GDM1 (cell line): ENCODE data around the gene MRTFA.
"Not testable (repeated sequence)": the region's sequence is repeated elsewhere in the genome, so short reads cannot be mapped to it uniquely, and the experiment has no call there.

Experiments used
- DNase-seq: peaks from one replicate; lab custom pipeline; 2025; lab: John Stamatoyannopoulos, UW

MRTFA gene

DNA sequence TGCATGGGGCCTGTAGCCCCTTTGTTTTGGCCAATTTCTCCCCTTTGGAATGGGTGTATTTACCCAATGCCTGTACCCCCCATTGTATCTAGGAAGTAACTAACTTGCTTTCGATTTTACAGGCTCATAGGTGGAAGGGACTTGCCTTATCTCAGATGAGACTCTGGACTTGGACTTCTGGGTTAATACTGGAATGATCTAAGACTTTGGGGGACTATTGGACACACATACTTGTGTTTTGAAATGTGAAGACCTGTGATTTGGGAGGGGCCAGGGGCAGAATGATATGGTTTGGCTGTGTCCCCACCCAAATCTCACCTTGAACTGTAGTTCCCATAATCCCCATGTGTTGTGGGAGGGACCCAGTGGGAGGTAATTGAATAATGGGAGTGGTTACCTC is 82.5 kb downstream of the MRTFA start:
- DNase-seq, result not testable (repeated sequence)

DNA sequence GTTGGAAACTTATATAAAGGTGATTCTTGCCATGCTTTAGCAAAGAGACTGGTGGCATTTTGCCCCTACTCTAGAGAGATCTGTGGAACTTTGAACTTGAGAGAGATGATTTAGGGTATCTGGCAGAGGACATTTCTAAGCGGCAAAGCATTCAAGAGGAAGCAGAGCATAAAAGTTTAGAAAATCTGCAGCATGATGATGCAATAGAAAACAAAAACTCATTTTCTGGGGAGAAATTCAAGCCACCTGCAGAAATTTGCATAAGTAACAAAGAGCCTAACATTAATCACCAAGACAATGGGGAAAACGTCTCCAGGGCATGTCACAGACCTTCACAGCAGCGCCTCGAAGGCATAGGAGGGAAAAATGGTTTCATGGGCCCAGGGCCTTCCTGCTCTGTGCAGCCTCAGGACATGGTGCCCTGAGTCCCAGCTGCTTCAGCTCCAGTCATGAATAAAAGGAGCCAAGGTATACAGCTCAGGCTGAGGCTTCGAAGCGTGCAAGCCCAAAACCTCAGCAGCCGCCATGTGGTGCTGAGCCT is 83.4 kb downstream of the MRTFA start:
- no peak for DNase-seq

DNA sequence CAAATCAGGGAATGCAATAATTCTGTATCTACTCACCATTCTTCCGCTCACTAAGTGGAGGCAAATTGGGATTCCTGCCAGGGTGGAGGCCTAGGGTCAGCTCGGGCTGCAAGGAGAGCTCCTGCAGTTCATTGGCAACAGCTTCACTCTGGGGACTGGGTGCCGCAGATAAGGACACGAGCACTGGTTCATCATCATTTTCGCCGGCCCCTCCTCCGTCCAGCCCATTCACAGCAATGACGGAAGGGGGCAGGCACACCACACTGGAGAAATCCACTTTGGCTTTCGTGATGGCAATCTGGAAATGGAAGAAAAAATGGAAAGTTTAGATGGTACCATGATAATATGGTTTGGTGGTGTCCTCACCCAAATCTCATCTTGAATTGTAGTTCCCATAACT is 84.4 kb downstream of the MRTFA start:
- no peak for DNase-seq

DNA sequence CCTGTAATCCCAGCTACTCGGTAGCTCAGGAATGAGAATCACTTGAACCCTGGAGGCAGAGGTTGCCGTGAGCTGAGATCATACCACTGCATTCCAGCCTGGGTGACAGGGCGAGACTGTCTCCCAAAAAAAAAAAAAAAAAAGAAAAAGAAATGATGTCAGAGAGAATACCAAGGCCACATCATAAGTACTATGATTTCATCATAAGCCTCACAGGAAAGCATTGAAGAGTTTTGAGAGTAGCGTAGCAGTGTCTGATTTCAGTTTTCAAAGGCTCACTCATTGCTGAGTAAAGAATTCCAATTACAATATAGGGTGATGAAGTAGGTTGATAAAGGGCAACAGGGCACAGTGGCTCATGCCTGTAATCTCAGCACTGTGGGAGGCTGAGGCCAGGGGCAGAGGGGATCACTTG is 88.8 kb downstream of the MRTFA start:
- DNase-seq, result no peak

- no peak for DNase-seq
These were observed 91.8 kb downstream of the MRTFA start for GRCh38 chr22:40544758-40545157.

DNA sequence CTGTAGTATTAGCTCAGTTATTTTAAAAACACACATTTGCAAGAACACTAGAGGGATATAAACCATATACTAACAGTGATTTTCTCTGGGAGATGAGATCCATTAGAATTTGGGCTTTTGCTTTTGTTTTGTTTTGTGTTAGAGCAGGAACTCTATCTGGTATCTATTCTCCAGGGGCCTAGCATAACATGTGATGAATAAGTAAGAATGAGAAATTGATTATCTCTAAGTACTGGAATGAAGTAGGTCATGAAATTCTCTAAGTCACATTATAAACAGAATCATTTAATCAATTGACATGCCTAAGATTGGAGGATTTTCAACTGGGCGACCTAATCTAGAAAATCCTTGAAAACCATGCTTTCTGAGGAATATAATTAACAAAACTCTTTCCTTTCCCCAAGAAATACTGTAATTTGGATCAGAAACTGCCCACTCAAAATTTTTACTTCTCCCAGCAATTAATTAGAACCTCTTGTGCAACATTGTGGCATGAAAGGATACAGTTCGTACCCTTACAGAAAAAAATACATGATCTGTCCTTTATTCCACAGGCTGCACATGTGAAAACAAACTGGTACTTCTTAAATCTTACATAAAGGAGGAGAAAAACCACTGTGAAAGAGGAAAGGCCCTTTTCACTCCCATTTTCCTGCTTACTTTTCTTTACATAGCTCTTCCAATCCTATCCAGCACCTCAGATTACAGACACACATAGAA is 93.5 kb downstream of the MRTFA start:
- no peak for DNase-seq

DNA sequence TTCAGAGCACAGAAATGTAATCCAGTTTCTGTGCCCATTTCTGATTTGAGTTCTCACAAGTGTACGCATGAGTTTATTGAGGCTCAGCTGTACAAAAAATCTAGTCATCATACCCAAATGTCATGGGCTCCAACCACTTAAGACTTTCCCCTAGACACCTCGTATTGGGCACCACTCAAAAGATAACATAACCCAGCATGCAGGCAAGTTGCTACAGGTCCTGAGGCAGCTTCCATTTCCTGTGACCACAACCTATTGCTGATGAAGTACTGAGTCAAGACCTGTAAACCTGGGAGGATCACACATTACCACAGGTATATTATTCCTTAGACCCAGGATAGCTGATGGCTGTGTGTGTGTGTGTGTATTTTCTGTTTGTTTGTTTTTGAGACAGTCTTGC is 95.2 kb downstream of the MRTFA start:
- DNase-seq, result no peak

GRCh38 chr22:40540265-40540664 is 96.3 kb downstream of the MRTFA start:
- no peak for DNase-seq

DNA sequence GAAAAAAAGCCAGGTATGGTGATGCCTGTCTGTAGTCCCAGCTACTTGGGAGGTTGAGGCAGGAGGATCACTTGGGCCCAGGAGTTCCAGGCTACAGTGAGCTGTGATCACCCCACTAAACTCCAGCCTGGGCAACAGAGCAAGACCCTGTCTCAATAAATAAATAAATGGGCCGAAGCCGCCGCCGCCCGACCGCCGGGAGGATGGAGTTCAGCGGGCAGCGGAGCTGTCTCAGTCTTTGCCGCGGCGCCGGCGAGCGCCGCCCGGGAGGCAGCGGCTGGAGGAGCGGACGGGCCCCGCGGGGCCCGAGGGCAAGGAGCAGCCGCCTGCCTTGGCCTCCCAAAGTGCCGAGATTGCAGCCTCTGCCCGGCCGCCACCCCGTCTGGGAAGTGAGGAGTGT is 100.4 kb downstream of the MRTFA start:
- not testable (repeated sequence) for DNase-seq

- no peak for DNase-seq
These were observed 100.9 kb downstream of the MRTFA start for GRCh38 chr22:40535642-40536041.

GRCh38 chr22:40535189-40535512 is 101.4 kb downstream of the MRTFA start:
- no peak for DNase-seq

DNA sequence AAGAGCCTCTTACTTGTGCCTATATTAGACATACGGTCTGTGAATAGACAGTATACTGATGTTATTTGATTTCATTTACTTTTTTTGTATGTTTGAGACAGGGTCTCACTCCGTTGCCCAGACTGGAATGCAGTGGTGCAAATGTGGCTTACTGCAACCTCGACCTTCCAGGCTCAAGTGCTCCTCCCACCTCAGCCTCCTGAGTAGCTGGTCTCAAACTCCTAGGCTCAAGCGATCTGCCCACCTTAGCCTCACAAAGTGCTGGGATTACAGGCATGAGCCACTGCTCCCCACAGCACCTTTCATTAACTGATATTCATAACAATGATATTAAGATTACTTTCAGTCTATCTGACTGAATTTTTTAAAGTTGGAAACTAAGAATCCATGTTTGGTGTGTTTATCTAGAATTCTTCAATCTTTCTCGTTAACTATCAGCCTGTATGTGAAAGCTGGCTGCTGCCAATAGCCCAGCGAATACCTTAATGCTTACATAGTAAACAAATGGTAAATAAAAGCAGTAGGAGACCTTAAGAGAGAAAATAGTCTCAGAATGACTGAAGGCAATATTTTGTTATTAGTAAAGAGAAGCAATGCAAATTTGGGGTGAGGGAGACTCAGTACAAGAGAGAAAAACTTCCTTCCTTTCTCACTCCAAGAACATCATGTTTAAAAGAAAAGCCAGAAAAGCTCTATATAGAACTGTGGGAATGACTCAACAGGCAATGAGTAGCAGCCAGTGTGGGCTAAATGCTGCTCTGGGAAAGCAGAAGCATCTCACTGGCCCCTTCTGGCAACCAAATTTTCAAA is 101.9 kb downstream of the MRTFA start:
- DNase-seq, result peak; percentile 60

DNA sequence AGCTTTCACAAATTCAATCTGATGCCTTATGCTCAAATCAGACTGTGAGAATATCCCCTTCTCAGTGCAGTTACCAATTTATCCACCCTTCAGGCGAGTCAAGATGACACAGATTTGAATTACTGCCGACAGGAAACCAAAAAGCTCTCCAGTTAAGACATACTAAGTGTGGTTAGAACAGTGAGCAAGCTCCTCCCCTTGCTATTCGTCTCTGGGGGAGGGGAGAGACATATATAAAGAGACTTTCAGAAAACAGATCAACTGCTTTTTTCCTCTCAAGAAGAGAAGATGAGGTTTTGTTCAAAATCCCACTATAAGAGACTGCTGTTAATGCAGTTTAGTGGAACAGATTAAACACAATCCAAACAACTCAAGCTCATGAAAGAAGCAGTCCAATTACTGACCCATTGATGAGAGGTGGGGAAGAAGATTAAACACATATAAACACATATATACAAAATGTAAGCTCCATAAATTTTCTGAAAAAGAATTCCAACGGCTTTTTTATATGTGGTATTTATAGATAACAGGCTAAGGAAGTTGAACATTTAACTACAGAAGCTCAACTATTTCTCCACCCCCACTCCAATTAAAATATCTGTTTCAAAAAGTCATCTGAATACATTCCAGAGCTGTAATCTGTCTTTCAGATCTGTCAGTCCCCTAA is 102.7 kb downstream of the MRTFA start:
- DNase-seq, result peak; percentile 69

DNA sequence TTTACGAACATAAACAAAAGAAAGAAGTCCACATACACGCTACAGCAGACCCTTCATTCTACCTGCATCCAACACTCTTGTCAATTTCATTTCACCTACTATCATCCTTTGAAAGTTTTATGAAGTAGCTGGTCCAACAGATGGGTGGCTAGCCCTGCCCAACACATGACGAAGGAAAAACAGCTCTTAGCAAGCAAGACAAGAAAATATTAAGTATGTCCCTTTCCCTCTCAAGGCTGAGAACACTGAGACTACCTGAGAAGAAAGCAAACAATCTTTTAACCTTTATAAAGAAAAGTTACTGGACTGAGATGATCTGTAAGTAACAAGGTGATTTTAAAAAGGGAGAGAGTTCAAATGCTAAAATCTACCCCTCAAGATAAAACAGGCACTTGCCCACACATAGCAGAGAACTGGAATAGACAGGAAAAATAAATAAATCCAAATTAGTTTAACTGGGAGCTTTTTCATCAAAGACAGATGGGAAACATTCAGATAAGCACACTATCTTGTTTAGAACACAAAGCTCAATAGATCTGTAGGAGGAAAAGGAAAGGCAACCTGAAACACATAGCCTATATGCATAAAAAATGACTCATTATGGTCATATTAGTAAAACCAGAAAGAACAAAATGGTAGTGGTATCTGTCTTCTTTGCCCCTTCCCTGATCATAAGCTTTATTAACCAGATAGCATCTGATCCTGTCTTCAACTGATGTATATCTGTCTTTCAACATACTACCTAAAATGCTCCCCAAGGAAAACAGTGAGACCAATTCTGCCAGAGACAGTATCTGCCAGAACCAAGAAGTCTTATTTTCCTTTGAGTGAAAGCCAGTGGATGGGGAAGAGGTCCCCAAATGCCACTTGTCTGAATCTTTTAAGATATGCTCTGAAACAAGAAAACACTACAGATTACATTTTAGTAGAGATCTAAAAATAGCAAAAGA is 104.3 kb downstream of the MRTFA start:
- no peak for DNase-seq

DNA sequence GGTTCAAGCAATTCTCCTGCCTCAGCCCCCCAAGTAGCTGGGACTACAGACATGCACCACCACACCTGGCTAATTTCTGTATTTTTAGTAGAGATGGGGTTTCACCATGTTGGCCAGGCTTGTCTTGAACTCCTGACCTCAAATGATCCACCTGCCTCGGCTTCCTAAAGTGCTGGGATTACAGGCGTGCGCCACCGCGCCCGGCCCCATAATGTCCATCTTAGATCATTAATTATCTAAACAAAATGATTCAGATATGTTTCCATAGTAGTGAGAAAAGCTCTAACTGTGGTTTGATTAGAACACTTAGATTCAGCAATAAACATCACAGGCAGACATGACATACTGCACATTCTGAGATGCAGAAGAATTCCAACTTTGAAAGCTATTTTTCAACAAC is 106.1 kb downstream of the MRTFA start:
- DNase-seq, result not testable (repeated sequence)

GRCh38 chr22:40529821-40530220 is 106.7 kb downstream of the MRTFA start:
- DNase-seq, result no peak

GRCh38 chr22:40526960-40527359 is 109.6 kb downstream of the MRTFA start:
- no peak for DNase-seq

GRCh38 chr22:40525250-40525884 is 111.2 kb downstream of the MRTFA start:
- DNase-seq, result peak; percentile 37

DNA sequence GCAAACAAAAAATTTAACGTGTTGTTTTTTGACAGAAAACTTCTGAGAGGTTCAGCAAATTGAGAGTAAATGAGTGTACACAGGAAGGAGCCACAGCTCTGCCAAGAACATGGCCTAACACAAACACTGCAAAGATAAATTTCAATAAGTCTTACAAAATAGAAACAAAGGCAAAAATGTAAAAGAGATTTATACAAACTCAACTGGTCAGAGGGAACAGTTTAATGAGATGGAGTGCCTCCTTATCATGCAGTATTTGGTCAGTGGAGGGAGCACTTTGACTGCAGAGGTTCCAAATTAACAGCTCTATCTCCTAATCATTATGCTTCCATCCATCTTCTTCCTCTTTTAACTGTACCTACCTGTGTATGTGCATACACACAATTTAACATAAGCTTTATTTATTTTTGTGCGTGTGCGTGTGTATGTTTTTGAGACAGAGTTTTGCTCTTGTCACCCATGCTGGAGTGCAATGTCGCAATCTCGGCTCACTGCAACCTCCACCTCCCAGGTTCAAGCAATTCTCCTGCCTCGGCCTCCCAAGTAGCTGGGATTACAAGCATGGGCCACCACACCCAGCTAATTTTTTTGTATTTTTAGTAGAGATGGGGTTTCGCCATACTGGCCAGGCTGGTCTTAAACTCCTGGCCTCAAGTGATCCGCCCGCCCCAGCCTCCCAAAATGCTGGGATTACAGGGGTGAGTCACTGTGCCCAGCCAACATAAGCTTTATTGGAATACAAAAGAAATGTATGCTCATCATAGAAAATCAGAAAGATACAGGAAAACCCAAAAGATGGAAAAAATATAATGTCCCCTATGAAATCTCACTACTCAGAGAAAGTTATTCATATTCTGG is 111.9 kb downstream of the MRTFA start:
- DNase-seq, result no peak

DNA sequence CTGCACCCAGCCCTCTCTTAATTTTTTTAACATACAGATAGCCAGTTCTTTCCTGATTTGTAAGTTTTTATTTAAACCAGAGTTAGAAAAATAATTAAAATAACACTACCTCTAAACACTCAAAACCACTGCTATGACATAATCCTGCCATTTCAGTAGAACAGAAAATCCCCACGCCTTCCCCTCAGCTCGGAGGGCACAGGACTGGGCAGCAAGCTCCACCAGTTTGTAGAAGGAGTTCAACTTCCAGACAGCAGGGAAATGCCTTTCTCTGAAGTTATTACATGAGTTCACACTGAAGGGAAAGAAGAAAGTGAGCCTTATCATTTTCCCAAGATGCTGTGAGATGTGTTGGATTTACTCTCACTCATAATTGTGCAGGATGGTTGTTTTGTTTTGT is 114.4 kb downstream of the MRTFA start:
- no peak for DNase-seq
